Astrocyte (in vitro differentiated cells and primary cell): Measurements from ENCODE around the gene KIF23.

ENCODE experiments used
- EZH2 ChIP-seq: IDR thresholded peaks from 2 replicates; pipeline ENCODE4 v1.6.1; 2012; ENCODE audit warnings: mild to moderate bottlenecking, low read length, inconsistent platforms; ENCODE audit not compliant: insufficient read depth
- TF ChIP-seq, protein P1 (sequence below): IDR thresholded peaks from 2 replicates; pipeline ENCODE4 v1.5.1; 2011; ENCODE audit warnings: low read depth, mild to moderate bottlenecking, inconsistent platforms, low read length, moderate library complexity; ENCODE audit not compliant: insufficient read depth

DNA sequence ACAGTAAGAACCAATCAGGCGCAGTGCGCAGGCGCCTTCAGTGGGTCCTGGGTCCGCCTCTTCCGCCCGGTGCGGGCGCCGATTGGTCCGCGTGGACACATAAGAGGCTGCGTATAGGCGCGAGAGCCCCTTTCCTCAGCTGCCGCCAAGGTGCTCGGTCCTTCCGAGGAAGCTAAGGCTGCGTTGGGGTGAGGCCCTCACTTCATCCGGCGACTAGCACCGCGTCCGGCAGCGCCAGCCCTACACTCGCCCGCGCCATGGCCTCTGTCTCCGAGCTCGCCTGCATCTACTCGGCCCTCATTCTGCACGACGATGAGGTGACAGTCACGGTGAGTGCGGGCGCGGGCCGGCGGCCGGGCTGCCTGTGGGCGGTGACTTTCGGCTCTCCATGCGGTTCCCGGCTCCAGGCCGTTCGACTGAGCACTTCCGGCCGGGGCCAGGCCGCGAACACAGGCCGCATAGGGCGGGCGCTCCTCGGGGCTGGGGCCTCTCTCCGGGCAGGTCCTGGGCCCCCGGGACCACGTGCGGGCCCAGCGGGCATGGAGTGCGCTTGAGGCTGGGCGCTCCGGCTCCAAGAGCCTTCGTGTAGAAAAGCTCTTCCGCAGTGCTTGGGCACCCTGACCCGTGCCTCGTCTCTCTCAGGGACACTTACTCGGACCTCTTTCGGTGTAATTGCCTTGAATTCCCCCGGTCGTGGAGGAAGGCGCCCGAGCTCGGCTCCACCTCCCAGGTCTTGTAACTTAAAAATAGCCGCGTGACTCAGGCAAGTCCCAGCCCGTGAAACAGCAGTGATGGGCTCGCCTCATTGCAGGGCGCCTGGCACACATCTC, 38.8 kb downstream of the KIF23 start, which contains the start of gene RPLP1:
- TF ChIP-seq, protein P1, sequence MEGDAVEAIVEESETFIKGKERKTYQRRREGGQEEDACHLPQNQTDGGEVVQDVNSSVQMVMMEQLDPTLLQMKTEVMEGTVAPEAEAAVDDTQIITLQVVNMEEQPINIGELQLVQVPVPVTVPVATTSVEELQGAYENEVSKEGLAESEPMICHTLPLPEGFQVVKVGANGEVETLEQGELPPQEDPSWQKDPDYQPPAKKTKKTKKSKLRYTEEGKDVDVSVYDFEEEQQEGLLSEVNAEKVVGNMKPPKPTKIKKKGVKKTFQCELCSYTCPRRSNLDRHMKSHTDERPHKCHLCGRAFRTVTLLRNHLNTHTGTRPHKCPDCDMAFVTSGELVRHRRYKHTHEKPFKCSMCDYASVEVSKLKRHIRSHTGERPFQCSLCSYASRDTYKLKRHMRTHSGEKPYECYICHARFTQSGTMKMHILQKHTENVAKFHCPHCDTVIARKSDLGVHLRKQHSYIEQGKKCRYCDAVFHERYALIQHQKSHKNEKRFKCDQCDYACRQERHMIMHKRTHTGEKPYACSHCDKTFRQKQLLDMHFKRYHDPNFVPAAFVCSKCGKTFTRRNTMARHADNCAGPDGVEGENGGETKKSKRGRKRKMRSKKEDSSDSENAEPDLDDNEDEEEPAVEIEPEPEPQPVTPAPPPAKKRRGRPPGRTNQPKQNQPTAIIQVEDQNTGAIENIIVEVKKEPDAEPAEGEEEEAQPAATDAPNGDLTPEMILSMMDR = no peak
- no peak for TF ChIP-seq EZH2
